Left hindlimb (tissue), 1 donor: ENCODE measurements around the gene WDFY4.

Source experiments
- DNase-seq: peaks from one replicate; pipeline ENCODE4 v3.0.0-alpha.2; 2018

Gene WDFY4

GRCh38 chr10:48948470-48949037 is 263.9 kb downstream of the WDFY4 start:
- DNase-seq = no peak

- no peak for DNase-seq
Measured at GRCh38 chr10:48951707-48952106, 267.0 kb downstream of the WDFY4 start.

- DNase-seq = no peak
Measured at GRCh38 chr10:48957361-48958151, 272.9 kb downstream of the WDFY4 start.

- DNase-seq = no peak
Measured at GRCh38 chr10:48958598-48959190, 274.0 kb downstream of the WDFY4 start.

GRCh38 chr10:48964038-48964437 is 279.4 kb downstream of the WDFY4 start:
- no peak for DNase-seq

- DNase-seq = no peak
Measured at GRCh38 chr10:48965460-48965859, 280.8 kb downstream of the WDFY4 start.

- DNase-seq = no peak
Measured at GRCh38 chr10:48968036-48968435, 283.4 kb downstream of the WDFY4 start.

- no peak for DNase-seq
Measured at GRCh38 chr10:48970046-48970445, 285.4 kb downstream of the WDFY4 start.

- DNase-seq = no peak
Measured at GRCh38 chr10:48970654-48971053, 286.0 kb downstream of the WDFY4 start.

- DNase-seq = no peak
Measured at GRCh38 chr10:48973065-48973464, 288.4 kb downstream of the WDFY4 start.

- no peak for DNase-seq
Measured at GRCh38 chr10:48974510-48975156, 290.0 kb downstream of the WDFY4 start.

GRCh38 chr10:48976196-48976595 is 291.5 kb downstream of the WDFY4 start:
- DNase-seq = no peak

- DNase-seq = no peak
Measured at GRCh38 chr10:48978318-48978717, 293.6 kb downstream of the WDFY4 start.

- DNase-seq = peak; percentile 49
Measured at GRCh38 chr10:48981310-48981907, 296.7 kb downstream of the WDFY4 start.

- DNase-seq = no peak
Measured at GRCh38 chr10:48982584-48982983, 297.9 kb downstream of the WDFY4 start.

- no peak for DNase-seq
Measured at GRCh38 chr10:48983648-48984351, 299.1 kb downstream of the WDFY4 start.

- no peak for DNase-seq
Measured at GRCh38 chr10:48985621-48986158, 301.0 kb downstream of the WDFY4 start.

- no peak for DNase-seq
Measured at GRCh38 chr10:48990226-48990625, 305.6 kb downstream of the WDFY4 start.

- no peak for DNase-seq
Measured at GRCh38 chr10:48993627-48994026, 309.0 kb downstream of the WDFY4 start.

GRCh38 chr10:48996329-48996728 is 311.7 kb downstream of the WDFY4 start:
- DNase-seq = no peak

- DNase-seq = no peak
Measured at GRCh38 chr10:48999346-48999745, 314.7 kb downstream of the WDFY4 start.
